ENCODE data around the gene FHIT.

The FHIT gene

GRCh38 chr3:60064210-60065178 lies 1186.8 kb downstream of the FHIT start:
- Histone ChIP-seq H3K9me2 (replicated peaks; ENCODE audit: control insufficient read depth, low read length) (no peaks in the 10 kb centered on the region), H3K79me2 (ENCODE audit: control insufficient read depth, low read length) (no peaks in the 10 kb centered on the region), H3K4me2 (ENCODE audit: low read length) (no peak overlapping the region), H3K4me3 (ENCODE audit: low read length) (no peak overlapping the region), H3K4me1 (ENCODE audit: control insufficient read depth, low read length) (peaks cover 13% of the 10 kb centered on the region), H3K36me3 (ENCODE audit: control insufficient read depth, low read length) (no peaks in the 10 kb centered on the region), H3K27me3 (ENCODE audit: control insufficient read depth, low read length) (no peaks in the 10 kb centered on the region), H3K9me3 (ENCODE audit: control insufficient read depth, insufficient read depth, low read length) (no peaks in the 10 kb centered on the region), H3K27ac (ENCODE audit: low read depth, low read length) (no peak overlapping the region), H4K20me1 (ENCODE audit: control insufficient read depth, insufficient read depth, low read depth, low read length) (no peaks in the 10 kb centered on the region), H3F3A (ENCODE audit: control insufficient read depth, insufficient read depth) (no peaks in the 10 kb centered on the region)
- TF ChIP-seq EZH2phosphoT487 (IDR thresholded peaks at IDR 0.05; ENCODE audit: borderline replicate concordance, low read length) (no peak), CTCF (IDR thresholded peaks at IDR 0.05; ENCODE audit: low read depth, low read length, poor library complexity, severe bottlenecking) (no peak)

- Histone ChIP-seq H3K4me1 (ENCODE audit: control insufficient read depth, low read length) (no peaks in the 10 kb centered on the region), H3K9me2 (replicated peaks; ENCODE audit: control insufficient read depth, low read length) (no peaks in the 10 kb centered on the region), H3K9me3 (ENCODE audit: control insufficient read depth, insufficient read depth, low read length) (no peaks in the 10 kb centered on the region), H3K27me3 (ENCODE audit: control insufficient read depth, low read length) (no peaks in the 10 kb centered on the region), H4K20me1 (ENCODE audit: control insufficient read depth, insufficient read depth, low read depth, low read length) (no peaks in the 10 kb centered on the region), H3K36me3 (ENCODE audit: control insufficient read depth, low read length) (no peaks in the 10 kb centered on the region), H3F3A (ENCODE audit: control insufficient read depth, insufficient read depth) (no peaks in the 10 kb centered on the region), H3K27ac (ENCODE audit: low read depth, low read length) (no peak overlapping the region), H3K79me2 (ENCODE audit: control insufficient read depth, low read length) (no peaks in the 10 kb centered on the region), H3K4me2 (ENCODE audit: low read length) (no peak overlapping the region), H3K4me3 (ENCODE audit: low read length) (no peak overlapping the region)
- TF ChIP-seq EZH2phosphoT487 (IDR thresholded peaks at IDR 0.05; ENCODE audit: borderline replicate concordance, low read length) (no peak), CTCF (IDR thresholded peaks at IDR 0.05; ENCODE audit: low read depth, low read length, poor library complexity, severe bottlenecking) (no peak)
Measured at GRCh38 chr3:60056404-60056803, 1194.8 kb downstream of the FHIT start.

GRCh38 chr3:60055765-60056164 lies 1195.5 kb downstream of the FHIT start:
- H3F3A ChIP-seq (ENCODE audit: control insufficient read depth, insufficient read depth) = no peaks in the 10 kb centered on the region
- no peak overlapping the region for H3K4me2 ChIP-seq (ENCODE audit: low read length)
- no peaks in the 10 kb centered on the region for H4K20me1 ChIP-seq (ENCODE audit: control insufficient read depth, insufficient read depth, low read depth, low read length)
- H3K27me3 ChIP-seq (ENCODE audit: control insufficient read depth, low read length) = no peaks in the 10 kb centered on the region
- no peaks in the 10 kb centered on the region for H3K9me3 ChIP-seq (ENCODE audit: control insufficient read depth, insufficient read depth, low read length)
- H3K4me1 ChIP-seq (ENCODE audit: control insufficient read depth, low read length) = no peaks in the 10 kb centered on the region
- no peaks in the 10 kb centered on the region for H3K36me3 ChIP-seq (ENCODE audit: control insufficient read depth, low read length)
- no peaks in the 10 kb centered on the region for H3K79me2 ChIP-seq (ENCODE audit: control insufficient read depth, low read length)
- H3K4me3 ChIP-seq (ENCODE audit: low read length) = no peak overlapping the region
- no peak overlapping the region for H3K27ac ChIP-seq (ENCODE audit: low read depth, low read length)
- no peaks in the 10 kb centered on the region for H3K9me2 ChIP-seq (replicated peaks; ENCODE audit: control insufficient read depth, low read length)
- TF ChIP-seq CTCF (IDR thresholded peaks at IDR 0.05; ENCODE audit: low read depth, low read length, poor library complexity, severe bottlenecking) = no peak
- TF ChIP-seq EZH2phosphoT487 (IDR thresholded peaks at IDR 0.05; ENCODE audit: borderline replicate concordance, low read length) = no peak
